ENCODE results near the gene ST3GAL3.

GRCh38 chr1:43769350-43769908 lies 62.1 kb downstream of the ST3GAL3 start:
- TF ChIP-seq ZNF274 (IDR thresholded peaks at IDR 0.05; ENCODE audit: low read depth, low read length) (no peak), SUZ12 (IDR thresholded peaks at IDR 0.05; ENCODE audit: extremely low read depth, insufficient read depth, insufficient read length) (no peak)

Measured in NT2/D1 (cell line).